Lower leg skin (tissue), 4 donors: ENCODE measurements around the gene GTF2H4. TPM values are rescaled to one million over a fixed set of nuclear protein-coding genes. Genes with fewer than 3 reads are reported as not detected.
A peak's percentile ranks its signal among the peaks of the same experiment; 100 is the strongest.

ENCODE experiments used
- DNase-seq, 2 donors: peaks; one replicate each; pipeline ENCODE4 v3.0.0-alpha.2; 2019; ENCODE audit warnings: low spot score in 2 of 2
- H3K4me3 ChIP-seq: fragments of 200-600 bp; sonication (generic); 2 replicates; pipeline ENCODE4 v1.5.1; 2017; ENCODE audit warnings: mild to moderate bottlenecking, low read depth; ENCODE audit not compliant: poor library complexity, severe bottlenecking
- POLR2A ChIP-seq, 2 donors: fragments of 450-650 bp; IDR thresholded peaks; one replicate each; pipeline ENCODE4 v1.6.1; 2016 to 2017; ENCODE audit warnings: antibody characterized with exemption in 2 of 2, mild to moderate bottlenecking in 1 of 2, moderate library complexity in 1 of 2
- WGBS, 2 donors: methylation state at CpG; one replicate each; pipeline ENCODE4 v1.1.5; 2018; 5-methylcytosine and 5-hydroxymethylcytosine counted together
- intact Hi-C: fragments of 100-400 bp; cut with DNase I; formaldehyde crosslinking; loops from one replicate; pipeline ENCODE4 v1.15.0; 2023; ENCODE audit warnings: low total_unique reads
- total RNA-seq, 4 donors: library from RNA; depleted of rRNA; stranded (reverse); fragments of >200 nt; gene quantifications; one replicate each; pipeline ENCODE4 v1.1.0, GENCODE V29; 2016
- TF ChIP-seq, protein P1 (sequence below), 3 donors: fragments of 450-650 bp; IDR thresholded peaks; one replicate each; pipeline ENCODE4 v1.5.1; 2016; ENCODE audit warnings: antibody characterized with exemption in 3 of 3, mild to moderate bottlenecking in 3 of 3, moderate library complexity in 2 of 3

Gene GTF2H4
- total RNA-seq, 4 donors from 2014 or later = 6.1 to 11.2 (median 9.4) TPM

DNA sequence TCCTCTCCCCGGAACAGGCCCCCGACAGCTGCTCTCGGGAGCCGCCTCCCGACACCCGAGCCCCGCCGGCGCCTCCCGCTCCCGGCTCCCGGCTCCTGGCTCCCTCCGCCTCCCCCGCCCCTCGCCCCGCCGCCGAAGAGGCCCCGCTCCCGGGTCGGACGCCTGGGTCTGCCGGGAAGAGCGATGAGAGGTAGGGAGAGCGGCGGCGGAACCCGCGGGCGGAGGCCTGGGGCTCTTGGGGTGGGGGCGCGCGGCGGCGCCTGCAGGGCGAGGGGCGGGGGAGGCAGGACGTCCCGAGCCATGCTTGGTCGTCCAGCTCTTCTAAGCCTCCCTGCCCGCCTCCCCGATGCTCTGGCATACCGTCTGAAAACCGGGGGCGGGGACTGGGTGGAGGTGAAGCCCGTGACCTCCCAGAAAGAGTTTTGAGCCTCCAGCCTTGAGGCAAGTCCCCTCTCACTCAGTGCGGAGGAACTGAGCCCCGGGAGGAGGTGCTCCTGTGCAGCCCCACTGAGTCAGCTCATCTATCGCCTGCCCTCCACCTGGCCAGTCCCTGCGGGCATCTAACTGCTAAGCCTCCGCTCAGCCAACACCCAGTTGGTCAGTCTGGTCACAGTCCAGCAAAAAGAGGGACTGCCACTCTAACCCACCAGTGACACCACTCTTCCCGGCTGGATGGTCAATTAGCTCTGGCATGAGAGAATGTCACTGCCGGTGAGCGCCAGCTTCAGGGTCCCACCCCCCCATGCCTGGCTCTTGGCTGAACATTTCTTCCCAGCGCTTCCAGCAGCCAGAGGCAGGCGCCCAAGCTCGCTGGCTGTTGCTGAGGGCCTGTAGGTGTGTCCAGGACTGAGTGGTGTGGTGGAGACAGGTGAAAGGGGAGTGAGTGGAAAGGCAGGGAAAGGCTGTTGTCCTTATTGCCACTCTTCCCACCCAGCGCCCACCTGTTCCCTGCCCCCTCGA lies 23.2 kb upstream of the GTF2H4 start:
- intact Hi-C loops = no loop called here
- peak; percentile 54 to 90 for DNase-seq
- 12 to 20% methylated on average over 12 to 20 of the region's 59 CpGs for WGBS, 2 donors

DNA sequence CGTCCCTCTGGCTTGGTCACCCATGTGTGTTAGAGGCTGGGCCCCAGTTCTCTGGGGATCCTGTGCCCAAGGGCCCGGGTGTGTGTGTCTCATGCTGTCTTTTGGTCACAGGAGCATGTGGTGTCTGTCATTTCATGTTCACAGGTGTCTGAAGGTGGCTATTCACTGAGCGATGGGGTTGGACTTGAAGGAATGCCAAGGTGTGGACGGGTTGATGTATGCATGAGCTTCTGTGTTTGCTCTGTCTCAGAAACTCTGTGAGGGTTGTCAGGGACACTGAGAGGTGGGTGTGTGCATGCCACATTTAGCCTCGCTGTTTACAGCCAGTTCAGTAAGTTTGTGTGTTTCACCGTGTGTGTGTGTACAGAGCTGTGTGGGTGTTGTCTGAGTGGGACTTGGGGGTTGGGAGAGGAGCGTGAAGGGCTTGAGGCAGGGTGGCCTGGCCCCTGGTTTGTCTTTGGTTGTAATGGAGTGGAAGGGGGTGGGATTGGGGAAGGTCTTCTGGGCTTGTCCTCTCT lies 22.5 kb upstream of the GTF2H4 start:
- TF ChIP-seq, protein P1, sequence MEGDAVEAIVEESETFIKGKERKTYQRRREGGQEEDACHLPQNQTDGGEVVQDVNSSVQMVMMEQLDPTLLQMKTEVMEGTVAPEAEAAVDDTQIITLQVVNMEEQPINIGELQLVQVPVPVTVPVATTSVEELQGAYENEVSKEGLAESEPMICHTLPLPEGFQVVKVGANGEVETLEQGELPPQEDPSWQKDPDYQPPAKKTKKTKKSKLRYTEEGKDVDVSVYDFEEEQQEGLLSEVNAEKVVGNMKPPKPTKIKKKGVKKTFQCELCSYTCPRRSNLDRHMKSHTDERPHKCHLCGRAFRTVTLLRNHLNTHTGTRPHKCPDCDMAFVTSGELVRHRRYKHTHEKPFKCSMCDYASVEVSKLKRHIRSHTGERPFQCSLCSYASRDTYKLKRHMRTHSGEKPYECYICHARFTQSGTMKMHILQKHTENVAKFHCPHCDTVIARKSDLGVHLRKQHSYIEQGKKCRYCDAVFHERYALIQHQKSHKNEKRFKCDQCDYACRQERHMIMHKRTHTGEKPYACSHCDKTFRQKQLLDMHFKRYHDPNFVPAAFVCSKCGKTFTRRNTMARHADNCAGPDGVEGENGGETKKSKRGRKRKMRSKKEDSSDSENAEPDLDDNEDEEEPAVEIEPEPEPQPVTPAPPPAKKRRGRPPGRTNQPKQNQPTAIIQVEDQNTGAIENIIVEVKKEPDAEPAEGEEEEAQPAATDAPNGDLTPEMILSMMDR (IDR thresholded peaks at IDR 0.05) = no peak
- no peak for TF ChIP-seq POLR2A (IDR thresholded peaks at IDR 0.05)
- peak overlapping the region; percentile 67 for H3K4me3 ChIP-seq
- peak; percentile 76 to 88 for DNase-seq
- intact Hi-C loops = no loop called here
- 21% methylated on average over 7 of the region's 7 CpGs for WGBS, 2 donors

More for the DNA sequence above, 23.2 kb upstream of the GTF2H4 start:
- peak overlapping the region; percentile 67 for H3K4me3 ChIP-seq
- TF ChIP-seq, protein P1 (IDR thresholded peaks at IDR 0.05) = no peak
- no peak for TF ChIP-seq POLR2A (IDR thresholded peaks at IDR 0.05)

DNA sequence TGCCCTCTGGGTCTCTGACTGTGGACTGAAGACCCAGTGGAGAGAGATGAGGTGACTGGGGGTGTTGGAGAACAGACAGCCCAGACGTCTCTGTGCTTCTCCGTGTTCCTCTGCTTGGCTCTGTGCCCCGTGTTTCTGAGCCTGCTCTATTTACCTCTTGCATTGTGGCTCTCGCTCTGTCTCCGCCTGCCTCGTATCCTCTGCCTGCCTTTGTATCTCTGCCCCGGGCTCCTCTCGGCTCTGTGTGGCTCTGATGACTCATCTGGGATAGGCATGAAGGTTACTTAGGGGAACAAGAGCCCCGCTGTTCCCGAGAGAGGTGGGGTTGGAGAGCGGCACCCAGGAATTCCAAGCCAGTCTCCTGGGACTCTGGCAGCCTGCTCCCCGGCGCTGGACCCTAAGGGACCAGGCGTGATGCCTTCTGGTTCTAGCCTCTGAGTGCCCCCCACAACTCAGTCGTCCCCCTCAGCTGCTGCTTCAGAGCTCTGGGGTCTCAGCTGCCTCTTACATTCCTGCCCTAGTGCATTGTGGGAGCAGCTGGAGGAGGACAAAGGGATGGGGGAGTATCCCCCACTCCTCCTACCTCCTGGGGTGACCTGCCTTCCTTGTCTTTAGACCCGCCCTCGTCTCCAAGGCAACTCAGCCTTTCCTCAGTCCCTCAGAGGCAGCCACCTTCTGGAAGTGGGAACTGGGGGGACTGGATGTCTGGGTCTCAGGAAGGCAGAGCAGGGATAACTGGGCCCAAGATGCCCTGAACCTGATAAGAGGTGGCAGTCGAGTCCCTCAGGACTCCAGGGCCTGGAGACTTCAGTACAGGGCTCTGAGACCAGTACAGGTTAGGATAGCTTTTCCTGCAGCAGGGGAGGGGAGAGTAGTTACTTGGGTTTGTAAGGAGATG lies 21.8 kb upstream of the GTF2H4 start:
- no peak for TF ChIP-seq POLR2A (IDR thresholded peaks at IDR 0.05)
- TF ChIP-seq, protein P1 (IDR thresholded peaks at IDR 0.05) = no peak
- peak; percentile 83 to 95 for DNase-seq
- H3K4me3 ChIP-seq = no peak overlapping the region
- intact Hi-C loops = no loop called here
- 23% methylated on average over 17 to 18 of the region's 18 CpGs for WGBS, 2 donors

- H3K4me3 ChIP-seq = no peak overlapping the region
- DNase-seq = peak in 1 of 2 donors; percentile 46
- intact Hi-C loops = no loop called here
- TF ChIP-seq, protein P1 (IDR thresholded peaks at IDR 0.05) = no peak
- TF ChIP-seq POLR2A (IDR thresholded peaks at IDR 0.05) = no peak
Measured at GRCh38 chr6:30886897-30887255, 21.1 kb upstream of the GTF2H4 start.

DNA sequence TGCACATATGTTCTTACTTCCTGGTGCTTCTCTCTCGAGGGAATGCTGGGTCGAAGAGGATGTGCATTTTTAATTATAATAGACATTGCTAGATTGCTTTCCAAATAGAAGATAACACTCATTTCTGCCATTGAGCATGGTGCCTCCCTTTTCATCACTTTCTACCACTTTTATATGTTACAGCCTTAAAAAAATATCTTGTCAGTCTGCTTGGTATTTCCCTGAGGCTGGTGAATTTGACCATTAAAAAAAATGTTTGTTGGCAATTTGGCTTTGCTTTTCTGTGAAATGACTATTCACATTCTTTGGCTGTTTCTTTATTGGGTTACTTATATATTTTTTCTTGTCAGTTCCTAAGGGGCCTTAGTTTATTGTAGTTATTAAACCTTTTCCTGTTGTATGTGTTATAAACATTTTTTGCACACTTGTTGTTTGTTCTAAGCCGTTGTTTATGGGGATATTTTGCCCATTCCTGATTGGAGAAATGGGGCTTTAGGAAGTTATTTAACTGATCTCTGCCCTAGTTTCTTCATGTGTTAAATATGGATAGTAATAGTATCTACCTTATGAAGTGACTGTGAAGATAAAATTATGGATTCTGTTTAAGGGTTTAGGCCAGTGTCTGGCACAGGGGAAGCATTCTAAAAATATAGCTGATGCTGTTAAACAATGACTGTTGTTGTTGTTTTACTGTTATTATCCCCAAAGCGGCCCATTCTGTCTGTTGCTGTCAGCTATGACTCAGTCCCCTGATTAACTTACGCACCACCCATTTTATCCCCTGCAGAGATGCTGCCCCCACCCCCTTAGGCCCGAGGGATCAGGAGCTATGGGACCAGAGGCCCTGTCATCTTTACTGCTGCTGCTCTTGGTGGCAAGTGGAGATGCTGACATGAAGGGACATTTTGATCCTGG lies 19.8 kb upstream of the GTF2H4 start:
- WGBS, 2 donors = 25 to 44% methylated on average over 6 of the region's 6 CpGs
- TF ChIP-seq, protein P1 (IDR thresholded peaks at IDR 0.05) = no peak
- no peak for TF ChIP-seq POLR2A (IDR thresholded peaks at IDR 0.05)
- intact Hi-C loops = no loop called here
- DNase-seq = no peak
- no peak overlapping the region for H3K4me3 ChIP-seq
